ENCODE data around the gene FARP1. TPM values are rescaled to one million over a fixed set of nuclear protein-coding genes. Genes with fewer than 3 reads are reported as not detected.

Gene FARP1
- total and polyA plus RNA-seq, 10 of the 15 experiments (the other 5 are each of a cell fraction or from before 2014, with no cell fraction given) = 0.17 to 6.9 (median 0.68) TPM

GRCh38 chr13:98445340-98446233 is 302.7 kb downstream of the FARP1 start (continued):
- TF ChIP-seq HDGF (IDR thresholded peaks at IDR 0.05) (peak; percentile 88), POLR2AphosphoS2 (IDR thresholded peaks at IDR 0.05; ENCODE audit: low read depth, low read length) (no peak), SMAD5 (IDR thresholded peaks at IDR 0.05; ENCODE audit: low read depth) (no peak), SPI1 (IDR thresholded peaks at IDR 0.05; ENCODE audit: borderline replicate concordance, insufficient read depth, low read depth, low read length) (0 out of 2 replicates have a peak, but pooled peaks have one; percentile 15), MYC (IDR thresholded peaks at IDR 0.05; ENCODE audit: insufficient read depth, insufficient read length, insufficient replicate concordance, low read length, severe bottlenecking) (no peak), NKRF (conservative IDR thresholded peaks at IDR 0.05) (no peak), MEF2A (IDR thresholded peaks at IDR 0.05; ENCODE audit: insufficient read depth, low read depth, low read length) (no peak), MYB (IDR thresholded peaks at IDR 0.05; ENCODE audit: borderline replicate concordance, low read depth, low read length) (no peak), SREBF2 (IDR thresholded peaks at IDR 0.05; ENCODE audit: low read length) (no peak), POLR2AphosphoS5 (IDR thresholded peaks at IDR 0.05; ENCODE audit: low read length) (no peak), FOXK2 (IDR thresholded peaks at IDR 0.05) (no peak), EGR1 (IDR thresholded peaks at IDR 0.05; ENCODE audit: borderline replicate concordance in 1 of 2, low read depth in 2 of 2, low read length in 2 of 2) (no peak), BCL11A (IDR thresholded peaks at IDR 0.05; ENCODE audit: low read depth, low read length) (no peak), CBX5 (IDR thresholded peaks at IDR 0.05; ENCODE audit: low read depth) (no peak), ZBTB11 (CRISPR knock-in tag; IDR thresholded peaks at IDR 0.05) (no peak), YY1 (IDR thresholded peaks at IDR 0.05; ENCODE audit: low read depth, low read length) (peak; percentile 69), CHD2 (IDR thresholded peaks at IDR 0.05; ENCODE audit: borderline replicate concordance, low read depth, low read length) (no peak), CHD1 (IDR thresholded peaks at IDR 0.05; ENCODE audit: low read depth, low read length) (0 out of 2 replicates have a peak, but pooled peaks have one; percentile 68), IKZF1 (conservative IDR thresholded peaks at IDR 0.05) (peak; percentile 36), NBN (IDR thresholded peaks at IDR 0.05) (peak; percentile 46; the same call in 1 of the 2 replicates), DPF2 (IDR thresholded peaks at IDR 0.05) (peak; percentile 32; the same call in 1 of the 2 replicates)
